Stimulated activated naive CD8-positive, alpha-beta T cell treated with anti-CD3 and anti-CD28 coated beads, Interleukin-15, Interleukin-2, amounts not matched to agents 100 U/mL and 50 U/mL, for 24 hours (primary cell): ENCODE results near the gene TAP2.

ENCODE experiments used
- ATAC-seq: fragments of 150-1000 bp; cut with Tn5 transposase; one replicate; pipeline ENCODE4 v1.10.0; 2021
- DNase-seq: peaks from one replicate; pipeline ENCODE4 v3.0.0; 2021

TAP2 gene

GRCh38 chr6:32854376-32855178 lies 16.0 kb upstream of the TAP2 start:
- DNase-seq: peak; percentile 57
- ATAC-seq: peak; percentile 32

- DNase-seq (peak; percentile 96), ATAC-seq (peak; percentile 93)
Measured at GRCh38 chr6:32853541-32854375, 15.2 kb upstream of the TAP2 start, which contains the start of the genes PSMB9 and TAP1. TSS of gene PSMB9 (plus strand) at chr6:32854192. CDS start at chr6:32854230, 38 bp downstream. TSS of gene TAP1 (minus strand) at chr6:32853704. CDS start at chr6:32853636, 68 bp downstream.

GRCh38 chr6:32852844-32853540 lies 14.5 kb upstream of the TAP2 start:
- peak; percentile 68 for DNase-seq

GRCh38 chr6:32852018-32852843 lies 13.7 kb upstream of the TAP2 start:
- peak; percentile 59 for DNase-seq
- ATAC-seq: no peak

More at GRCh38 chr6:32852844-32853540, 14.5 kb upstream of the TAP2 start:
- ATAC-seq: peak; percentile 30

GRCh38 chr6:32851025-32851424 lies 12.5 kb upstream of the TAP2 start:
- ATAC-seq (no peak), DNase-seq (no peak)

- no peak for ATAC-seq
- DNase-seq: no peak
Measured at GRCh38 chr6:32849126-32849525, 10.6 kb upstream of the TAP2 start.

GRCh38 chr6:32847795-32848194 lies 9.3 kb upstream of the TAP2 start:
- ATAC-seq: no peak
- no peak for DNase-seq

- DNase-seq (no peak), ATAC-seq (no peak)
Measured at GRCh38 chr6:32847004-32847403, 8.5 kb upstream of the TAP2 start.

GRCh38 chr6:32845384-32845884 lies 6.9 kb upstream of the TAP2 start:
- ATAC-seq (peak; percentile 17), DNase-seq (peak; percentile 61)

GRCh38 chr6:32844839-32845383 lies 6.4 kb upstream of the TAP2 start:
- DNase-seq (no peak), ATAC-seq (no peak)

GRCh38 chr6:32843979-32844838 lies 5.7 kb upstream of the TAP2 start, which contains the start of gene PSMB8:
TSS of gene PSMB8 (minus strand) at chr6:32844047. CDS start at chr6:32843996, 51 bp downstream.
- peak; percentile 85 for ATAC-seq
- peak; percentile 97 for DNase-seq

GRCh38 chr6:32843331-32843978 lies 4.9 kb upstream of the TAP2 start:
- DNase-seq: no peak
- no peak for ATAC-seq

GRCh38 chr6:32842690-32843089 lies 4.2 kb upstream of the TAP2 start:
- no peak for ATAC-seq
- DNase-seq: no peak

- no peak for DNase-seq
Measured at GRCh38 chr6:32842021-32842650, 3.6 kb upstream of the TAP2 start.

GRCh38 chr6:32840604-32841246 lies 2.2 kb upstream of the TAP2 start:
- DNase-seq (peak; percentile 51), ATAC-seq (no peak)

More at GRCh38 chr6:32842021-32842650, 3.6 kb upstream of the TAP2 start:
- ATAC-seq: no peak

- no peak for ATAC-seq
- DNase-seq: no peak
Measured at GRCh38 chr6:32839356-32839755, 817 bp upstream of the TAP2 start.

- no peak for ATAC-seq
- no peak for DNase-seq
Measured at GRCh38 chr6:32837651-32838113, 857 bp downstream of the TAP2 start.

GRCh38 chr6:32836873-32837272 lies 1.7 kb downstream of the TAP2 start:
- DNase-seq: no peak
- no peak for ATAC-seq
